DOHH2 (cell line): Measurements from ENCODE around the gene PIGC.

Source experiments
- H3F3A ChIP-seq: fragments of 200-600 bp; sonication (generic), shearing (Covaris generic); 2 replicates; pipeline ENCODE4 v1.6.0; 2016; ENCODE audit warnings: antibody characterized with exemption, mild to moderate bottlenecking; ENCODE audit not compliant: control insufficient read depth, insufficient read depth
- H3K27ac ChIP-seq: fragments of 200-600 bp; sonication (generic); 2 replicates; pipeline ENCODE4 v1.5.1; 2014; ENCODE audit warnings: low read depth, mild to moderate bottlenecking, low read length, moderate library complexity
- H3K27me3 ChIP-seq: fragments of 200-600 bp; sonication (generic); 2 replicates; pipeline ENCODE4 v1.6.1; 2014; ENCODE audit warnings: mild to moderate bottlenecking, low read length, mixed read lengths; ENCODE audit not compliant: control insufficient read depth
- H3K36me3 ChIP-seq: fragments of 200-600 bp; sonication (generic); 2 replicates; pipeline ENCODE4 v1.6.1; 2014; ENCODE audit warnings: mild to moderate bottlenecking, low read length, moderate library complexity, mixed read lengths; ENCODE audit not compliant: control insufficient read depth
- H3K4me1 ChIP-seq: fragments of 200-600 bp; sonication (generic); 2 replicates; pipeline ENCODE4 v1.6.1; 2014; ENCODE audit warnings: mild to moderate bottlenecking, low read length, mixed read lengths; ENCODE audit not compliant: control insufficient read depth
- H3K4me2 ChIP-seq: fragments of 200-600 bp; sonication (generic); 2 replicates; pipeline ENCODE4 v1.6.0; 2014; ENCODE audit warnings: mild to moderate bottlenecking, low read length, moderate library complexity
- H3K4me3 ChIP-seq: fragments of 200-600 bp; sonication (generic); 2 replicates; pipeline ENCODE4 v1.5.1; 2014; ENCODE audit warnings: mild to moderate bottlenecking, low read length, mixed read lengths
- H3K79me2 ChIP-seq: fragments of 200-600 bp; sonication (generic); 2 replicates; pipeline ENCODE4 v1.6.1; 2014; ENCODE audit warnings: mild to moderate bottlenecking, low read length, mixed read lengths; ENCODE audit not compliant: control insufficient read depth
- H3K9me2 ChIP-seq: fragments of 200-600 bp; sonication (generic); replicated peaks from 2 replicates; pipeline ENCODE4 v1.6.1; 2014; ENCODE audit warnings: mild to moderate bottlenecking, low read length, mixed read lengths; ENCODE audit not compliant: control insufficient read depth
- H3K9me3 ChIP-seq: fragments of 200-600 bp; sonication (generic); 2 replicates; pipeline ENCODE4 v1.6.1; 2014; ENCODE audit warnings: antibody characterized with exemption, low read length, mixed read lengths; ENCODE audit not compliant: control insufficient read depth, insufficient read depth
- H4K20me1 ChIP-seq: fragments of 200-600 bp; sonication (generic); 2 replicates; pipeline ENCODE4 v1.6.0; 2014; ENCODE audit warnings: low read depth, mild to moderate bottlenecking, antibody characterized with exemption, low read length, moderate library complexity; ENCODE audit not compliant: control insufficient read depth, insufficient read depth
- CTCF ChIP-seq: fragments of 200-600 bp; sonication (generic); IDR thresholded peaks from one replicate; pipeline ENCODE4 v1.5.1; 2014; ENCODE audit warnings: antibody characterized with exemption, mild to moderate bottlenecking, low read depth, low read length; ENCODE audit not compliant: poor library complexity, severe bottlenecking
- EZH2phosphoT487 ChIP-seq: fragments of 200-600 bp; sonication (generic); IDR thresholded peaks from 2 replicates; pipeline ENCODE4 v1.6.1; 2017; ENCODE audit warnings: borderline replicate concordance, mild to moderate bottlenecking, antibody characterized with exemption, low read length, moderate library complexity, mixed read lengths

Gene PIGC

GRCh38 chr1:172472495-172472894 lies 28.6 kb upstream of the PIGC start:
- H3K79me2 ChIP-seq, result no peaks in the 10 kb centered on the region
- no peak overlapping the region for H3K27ac ChIP-seq
- no peak overlapping the region for H3K4me2 ChIP-seq
- no peaks in the 10 kb centered on the region for H3K9me3 ChIP-seq
- H3K4me1 ChIP-seq, result no peaks in the 10 kb centered on the region
- no peaks in the 10 kb centered on the region for H3K9me2 ChIP-seq
- no peaks in the 10 kb centered on the region for H3K27me3 ChIP-seq
- no peaks in the 10 kb centered on the region for H3K36me3 ChIP-seq
- H3F3A ChIP-seq, result no peaks in the 10 kb centered on the region
- no peaks in the 10 kb centered on the region for H4K20me1 ChIP-seq
- TF ChIP-seq EZH2phosphoT487 (no peak), CTCF (no peak)
- no peak overlapping the region for H3K4me3 ChIP-seq

- no peak overlapping the region for H3K27ac ChIP-seq
- no peaks in the 10 kb centered on the region for H3K79me2 ChIP-seq
- no peaks in the 10 kb centered on the region; the same call in 1 of the 2 replicates for H3K9me3 ChIP-seq
- H3K4me1 ChIP-seq, result no peaks in the 10 kb centered on the region
- H3K9me2 ChIP-seq, result no peaks in the 10 kb centered on the region
- H3K4me2 ChIP-seq, result no peak overlapping the region
- H3K36me3 ChIP-seq, result no peaks in the 10 kb centered on the region
- H3F3A ChIP-seq, result no peaks in the 10 kb centered on the region
- no peaks in the 10 kb centered on the region for H3K27me3 ChIP-seq
- TF ChIP-seq CTCF (no peak), EZH2phosphoT487 (no peak)
- H4K20me1 ChIP-seq, result no peaks in the 10 kb centered on the region
- no peak overlapping the region for H3K4me3 ChIP-seq
Measured at GRCh38 chr1:172471666-172472065, 27.8 kb upstream of the PIGC start.

DNA sequence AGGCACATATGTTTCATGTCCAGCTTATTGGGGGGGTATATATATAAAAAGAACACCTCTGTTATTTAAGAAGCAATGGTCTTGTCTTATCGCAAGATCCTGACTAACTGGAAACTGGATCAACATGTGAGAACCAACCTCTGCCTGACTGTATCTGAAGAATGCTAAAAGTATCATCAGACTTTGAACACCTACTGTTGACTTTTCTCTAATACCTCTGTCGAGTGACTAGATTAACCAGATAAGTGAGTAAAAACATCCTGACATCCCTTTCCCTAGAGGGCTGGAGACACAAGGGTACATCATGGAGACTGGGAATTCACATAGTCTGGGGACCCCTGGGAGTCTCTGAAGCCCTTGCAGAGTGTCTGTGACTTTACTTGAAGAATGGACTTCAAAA lies 26.3 kb upstream of the PIGC start:
- Histone ChIP-seq H3K79me2 (no peaks in the 10 kb centered on the region), H3F3A (no peaks in the 10 kb centered on the region), H4K20me1 (no peaks in the 10 kb centered on the region), H3K27me3 (no peaks in the 10 kb centered on the region; the same call in 1 of the 2 replicates), H3K36me3 (no peaks in the 10 kb centered on the region), H3K4me2 (no peak overlapping the region), H3K9me3 (no peaks in the 10 kb centered on the region; the same call in 1 of the 2 replicates), H3K9me2 (no peaks in the 10 kb centered on the region), H3K27ac (no peak overlapping the region), H3K4me1 (no peaks in the 10 kb centered on the region), H3K4me3 (no peak overlapping the region)
- no peak for TF ChIP-seq CTCF
- no peak for TF ChIP-seq EZH2phosphoT487

GRCh38 chr1:172469717-172470116 lies 25.8 kb upstream of the PIGC start:
- H3K4me3 ChIP-seq, result no peak overlapping the region
- H3K36me3 ChIP-seq, result no peaks in the 10 kb centered on the region
- no peak overlapping the region for H3K4me2 ChIP-seq
- H3K9me3 ChIP-seq, result no peaks in the 10 kb centered on the region; the same call in 1 of the 2 replicates
- H3K79me2 ChIP-seq, result no peaks in the 10 kb centered on the region
- H4K20me1 ChIP-seq, result no peaks in the 10 kb centered on the region
- no peak overlapping the region for H3K27ac ChIP-seq
- no peaks in the 10 kb centered on the region for H3K9me2 ChIP-seq
- no peaks in the 10 kb centered on the region for H3F3A ChIP-seq
- no peak for TF ChIP-seq CTCF
- TF ChIP-seq EZH2phosphoT487, result no peak
- H3K4me1 ChIP-seq, result no peaks in the 10 kb centered on the region
- H3K27me3 ChIP-seq, result no peaks in the 10 kb centered on the region; the same call in 1 of the 2 replicates
